Mucosa of descending colon (tissue), 3 donors: ENCODE measurements around the gene CPPED1. TPM values are rescaled to one million over a fixed set of nuclear protein-coding genes. Genes with fewer than 3 reads are reported as not detected.

ENCODE experiments used
- ATAC-seq: fragments of 200-7000 bp; cut with Tn5 transposase; one replicate; pipeline ENCODE4 v1.9.1; 2020; ENCODE audit warnings: mild to moderate bottlenecking, moderate library complexity
- DNase-seq, 3 donors: peaks; one replicate each; pipeline ENCODE4 v3.0.0-alpha.2; 2020
- H3K36me3 ChIP-seq: fragments of 200-600 bp; one replicate; pipeline ENCODE4 v1.8.0; 2021; ENCODE audit warnings: low read depth, mild to moderate bottlenecking
- H3K4me1 ChIP-seq: fragments of 200-600 bp; one replicate; pipeline ENCODE4 v1.8.0; 2021; ENCODE audit warnings: low read depth, mild to moderate bottlenecking
- H3K4me3 ChIP-seq: fragments of 200-600 bp; one replicate; pipeline ENCODE4 v1.8.0; 2021; ENCODE audit warnings: mild to moderate bottlenecking
- H3K9me3 ChIP-seq: fragments of 200-600 bp; one replicate; pipeline ENCODE4 v1.8.0; 2021; ENCODE audit warnings: mild to moderate bottlenecking
- CTCF ChIP-seq: fragments of 200-600 bp; IDR thresholded peaks from one replicate; pipeline ENCODE4 v1.8.0; 2022; ENCODE audit warnings: antibody characterized with exemption, mild to moderate bottlenecking
- intact Hi-C, 2 donors: fragments of 100-400 bp; cut with DNase I in 1 of 2; cut with micrococcal nuclease in 1 of 2; formaldehyde crosslinking; loops; one replicate each; pipeline versions ENCODE4 v1.11.0 to v1.11.1; 2022; cut with DNase I, micrococcal nuclease
- total RNA-seq, 3 donors: library from RNA; stranded (reverse); fragmentation: NEBNext Ultra II Directional in 2 of 3; extraction: Animal tissue kit (Norgen Biotek cat#: 25700) in 2 of 3; gene quantifications; one replicate each; pipeline versions ENCODE4 v1.2.1 to v1.2.4, GENCODE V29; 2021 to 2023
- donor health status: DM: no; HTN: no; CAD: no; lungs with moderate emphysema.
- donor health status: DM: no; HTN: no; CAD: no.
- donor health status: DM: no; HTN: yes; CAD: no.

CPPED1 gene
- total RNA-seq, 3 donors from 2014 or later: 18.9 to 25.0 (median 23.4) TPM

DNA sequence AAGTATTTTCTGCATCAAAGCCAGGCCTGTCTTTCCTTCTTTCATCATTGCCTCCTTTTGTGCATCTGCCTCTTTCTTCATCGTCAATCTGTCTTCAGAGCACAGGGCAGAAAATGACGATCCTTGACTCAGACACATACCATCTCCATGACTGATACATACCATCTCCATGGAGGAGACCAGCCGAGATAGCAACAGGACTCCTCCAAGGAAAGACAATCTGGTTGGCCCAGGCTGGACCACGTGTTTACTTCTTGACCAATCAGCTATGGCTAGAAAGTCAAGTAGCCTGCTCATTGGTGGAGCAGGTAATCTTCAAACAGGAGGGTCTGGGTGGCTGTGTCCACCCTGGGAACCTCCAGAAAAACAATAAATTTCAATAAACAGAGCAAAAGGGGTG lies 164.6 kb downstream of the CPPED1 start:
- Histone ChIP-seq H3K4me1 (no peaks in the 10 kb centered on the region), H3K36me3 (no peaks in the 10 kb centered on the region), H3K9me3 (no peaks in the 10 kb centered on the region), H3K4me3 (no peak overlapping the region)
- TF ChIP-seq CTCF: no peak
- ATAC-seq: no peak
- intact Hi-C loops: no loop called here
- no peak for DNase-seq

DNA sequence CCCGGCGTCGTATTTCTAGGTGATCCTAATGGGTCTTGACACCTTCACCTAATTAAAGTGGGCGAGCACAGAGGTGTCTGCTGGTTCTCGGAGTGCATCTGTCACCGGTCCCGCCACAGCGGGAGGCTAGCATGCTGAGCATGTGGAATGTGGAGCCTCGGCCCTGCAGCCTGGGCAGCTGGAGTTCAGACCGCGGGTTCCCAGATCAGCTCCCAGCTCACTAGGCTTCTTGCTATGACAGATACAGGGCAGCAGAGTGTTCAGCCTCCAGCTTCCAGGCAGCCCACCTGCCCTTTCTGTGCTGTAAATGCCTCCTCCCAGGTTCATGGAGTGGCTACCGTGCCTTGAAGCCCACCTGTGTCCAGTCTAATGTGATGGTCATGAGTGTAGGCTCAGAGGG lies 166.7 kb downstream of the CPPED1 start:
- H3K4me3 ChIP-seq: no peak overlapping the region
- no peaks in the 10 kb centered on the region for H3K4me1 ChIP-seq
- DNase-seq (no peak), ATAC-seq (no peak)
- intact Hi-C loops: no loop called here
- TF ChIP-seq CTCF: no peak
- no peaks in the 10 kb centered on the region for H3K36me3 ChIP-seq
- no peaks in the 10 kb centered on the region for H3K9me3 ChIP-seq

DNA sequence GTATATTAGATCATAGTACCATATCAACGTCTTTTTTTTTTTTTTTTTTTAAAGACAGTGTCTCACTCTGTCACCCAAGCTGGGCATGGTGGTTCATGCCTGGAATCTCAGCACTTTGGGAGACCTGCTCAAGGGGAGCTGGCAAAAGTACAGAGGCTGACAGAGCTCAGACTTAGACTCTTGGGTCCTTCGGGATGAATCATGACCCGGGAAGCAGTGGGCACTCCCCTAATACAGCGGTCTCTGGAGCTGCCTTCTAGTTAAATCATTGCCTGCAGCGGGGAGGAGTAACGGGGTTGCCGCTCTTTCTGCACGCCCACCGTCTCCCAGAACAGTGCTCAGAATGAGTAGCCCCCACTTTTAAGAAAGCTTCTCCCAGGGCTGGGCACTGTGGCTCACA lies 174.4 kb downstream of the CPPED1 start:
- intact Hi-C loops: no loop called here

DNA sequence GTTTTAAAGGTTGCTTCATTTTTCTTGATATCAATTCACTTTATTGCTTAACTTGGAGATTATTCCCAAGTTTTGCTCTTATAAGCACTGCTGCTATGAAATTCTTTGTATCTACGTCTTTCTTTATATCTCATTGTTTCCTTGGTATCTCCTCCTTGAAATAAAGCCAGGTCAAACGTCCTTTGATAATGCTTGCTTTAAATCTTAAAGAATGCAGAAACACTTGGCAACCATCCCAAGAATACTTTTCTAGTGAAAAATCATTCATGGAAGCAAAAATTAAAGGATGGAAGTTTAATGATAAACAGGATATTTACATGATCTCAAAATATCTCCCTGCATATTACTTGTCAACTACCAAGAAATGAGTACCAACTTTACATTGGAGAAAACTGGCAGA lies 175.2 kb downstream of the CPPED1 start:
- H3K4me3 ChIP-seq: no peak overlapping the region
- DNase-seq: no peak
- no peaks in the 10 kb centered on the region for H3K4me1 ChIP-seq
- H3K36me3 ChIP-seq: no peaks in the 10 kb centered on the region
- H3K9me3 ChIP-seq: no peaks in the 10 kb centered on the region
- intact Hi-C loops: no loop called here
- no peak for ATAC-seq
- no peak for TF ChIP-seq CTCF

More for the DNA sequence above, 174.4 kb downstream of the CPPED1 start:
- ATAC-seq (no peak), DNase-seq (no peak)
- Histone ChIP-seq H3K4me1 (no peaks in the 10 kb centered on the region), H3K4me3 (no peak overlapping the region), H3K36me3 (no peaks in the 10 kb centered on the region), H3K9me3 (no peaks in the 10 kb centered on the region)
- no peak for TF ChIP-seq CTCF

GRCh38 chr16:12627394-12627793 lies 176.3 kb downstream of the CPPED1 start:
- TF ChIP-seq CTCF: no peak
- Histone ChIP-seq H3K4me1 (no peaks in the 10 kb centered on the region), H3K9me3 (no peaks in the 10 kb centered on the region), H3K36me3 (no peaks in the 10 kb centered on the region), H3K4me3 (no peak overlapping the region)
- intact Hi-C loops: no loop called here
- DNase-seq (no peak), ATAC-seq (no peak)

DNA sequence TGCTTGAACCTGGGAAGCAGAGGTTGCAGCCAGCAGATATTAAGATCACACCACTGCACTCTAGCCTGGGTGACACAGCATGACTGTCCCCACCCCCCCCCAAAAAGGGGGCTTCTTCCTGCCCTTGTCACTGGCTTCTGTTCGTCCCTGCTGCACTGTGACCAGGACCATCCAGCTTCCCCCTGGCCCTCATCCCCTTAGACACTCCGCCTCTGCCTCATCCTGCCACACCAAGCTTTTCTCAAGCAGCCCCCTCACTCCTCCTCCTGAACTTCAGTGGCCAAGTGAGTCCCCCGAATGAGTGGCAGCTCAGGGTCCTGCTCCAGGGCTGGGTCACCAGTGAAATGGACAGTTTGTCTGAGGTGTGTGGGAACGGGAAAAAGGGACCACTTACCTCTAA lies 177.3 kb downstream of the CPPED1 start:
- no peak for ATAC-seq

More for the DNA sequence above, 177.3 kb downstream of the CPPED1 start:
- intact Hi-C loops: no loop called here
- H3K9me3 ChIP-seq: no peaks in the 10 kb centered on the region
- no peak for DNase-seq
- no peak for TF ChIP-seq CTCF
- no peaks in the 10 kb centered on the region for H3K36me3 ChIP-seq
- no peak overlapping the region for H3K4me3 ChIP-seq
- no peaks in the 10 kb centered on the region for H3K4me1 ChIP-seq
